Erythroblast (primary cell): ENCODE measurements around the gene ZNF592.

Experiments
- GATA1 ChIP-seq: IDR thresholded peaks from 2 replicates; pipeline ENCODE4 v1.6.1; 2011; ENCODE audit warnings: low read depth, mild to moderate bottlenecking, control low read depth, low read length, moderate library complexity
- POLR2A ChIP-seq: IDR thresholded peaks from 2 replicates; pipeline ENCODE4 v1.6.1; 2011; ENCODE audit warnings: mild to moderate bottlenecking, low read length

DNA sequence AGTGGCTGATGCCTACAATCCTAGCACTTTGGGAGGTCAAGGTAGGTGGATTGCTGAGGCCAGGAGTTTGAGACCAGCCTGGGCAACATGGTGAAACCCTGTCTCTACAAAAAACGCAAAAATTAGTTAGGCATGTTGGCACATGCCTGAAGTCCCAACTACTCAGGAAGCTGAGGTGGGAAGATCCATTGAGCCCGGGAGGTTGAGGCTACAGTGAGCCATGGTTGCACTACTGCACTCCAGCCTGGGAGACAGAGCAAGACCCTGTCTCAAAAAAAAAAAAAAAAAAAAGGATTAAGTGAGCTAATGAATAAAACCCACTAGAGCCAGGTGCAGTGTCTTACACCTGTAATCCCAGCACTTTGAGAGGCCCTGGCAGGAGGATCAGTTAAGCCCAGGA, 25.8 kb upstream of the ZNF592 start:
- TF ChIP-seq POLR2A = no peak
- no peak for TF ChIP-seq GATA1
